ENCODE measurements around the gene CBLL1. TPM values are rescaled to one million over a fixed set of nuclear protein-coding genes. Genes with fewer than 3 reads are reported as not detected.

The CBLL1 gene
- total and polyA plus RNA-seq, 2 of the 4 experiments (the other 2 are of a cell fraction), result 15.6 to 19.0 TPM

GRCh38 chr7:107810626-107811025, 66.7 kb downstream of the CBLL1 start:
- no peak overlapping the region for H3K23ac ChIP-seq (ENCODE audit: low read depth, low read length)
- no CpG with 5 or more reads among the region's 3 CpGs for WGBS, 2 experiments (ENCODE audit: extremely low coverage in 2 of 2, insufficient read length in 1 of 2)
- intact Hi-C loops (cut with micrococcal nuclease), result no loop called here

More at GRCh38 chr7:107810626-107811025, 66.7 kb downstream of the CBLL1 start:
- Histone ChIP-seq H3K36me3 (ENCODE audit: control insufficient read depth, insufficient read depth, low read length) (no peaks in the 10 kb centered on the region), H3K4me1 (ENCODE audit: control insufficient read depth, insufficient read depth, low read length) (no peaks in the 10 kb centered on the region), H4K91ac (ENCODE audit: insufficient read depth, low read depth, low read length) (no peak overlapping the region), H3K79me1 (ENCODE audit: low read depth in 1 of 2, low read length in 2 of 2) (no peaks in the 10 kb centered on the region), H3K4ac (ENCODE audit: low read depth, low read length) (no peak overlapping the region), H3K9ac (ENCODE audit: low read depth, low read length) (no peak overlapping the region), H4K5ac (ENCODE audit: low read depth, low read length) (no peak overlapping the region), H3K14ac (replicated peaks; ENCODE audit: low read depth, low read length) (no peak overlapping the region), H2BK15ac (ENCODE audit: low read depth, low read length) (no peak overlapping the region), H3K4me2 (ENCODE audit: low read depth, low read length) (no peak overlapping the region), H3K18ac (ENCODE audit: low read depth, low read length) (no peak overlapping the region), H3K9me1 (ENCODE audit: insufficient read depth, low read length) (no peaks in the 10 kb centered on the region), H3K4me3 (ENCODE audit: insufficient read depth, low read depth, low read length) (no peak overlapping the region), H2AK5ac (ENCODE audit: low read depth, low read length) (no peak overlapping the region), H2AFZ (replicated peaks; ENCODE audit: low read length, poor library complexity) (no peak overlapping the region), H3K9me3 (ENCODE audit: control insufficient read depth, insufficient read depth, low read length) (no peaks in the 10 kb centered on the region), H2AK9ac (replicated peaks; ENCODE audit: low read depth, low read length, poor library complexity) (no peak overlapping the region), H2BK20ac (ENCODE audit: low read depth, low read length) (no peak overlapping the region), H3K27me3 (ENCODE audit: control insufficient read depth, insufficient read depth, low read length) (no peaks in the 10 kb centered on the region; the same call in none of the 2 replicates), H3K56ac (ENCODE audit: extremely low read depth, insufficient read depth, low read length) (no peak overlapping the region), H4K20me1 (ENCODE audit: insufficient read depth, low read length) (no peaks in the 10 kb centered on the region), H4K8ac (ENCODE audit: low read depth in 2 of 2, low read length in 2 of 2) (no peak overlapping the region), H2BK120ac (ENCODE audit: low read depth, low read length) (no peak overlapping the region), H3K27ac (ENCODE audit: insufficient read depth, low read length) (no peak overlapping the region), H2BK5ac (ENCODE audit: low read depth, low read length, poor library complexity, severe bottlenecking) (no peak overlapping the region)
- in situ Hi-C loops (cut with MboI; ENCODE audit: low sequenced_read_pairs), result no loop called here
- POLR2A ChIA-PET (ENCODE audit: unreplicated experiment), result no interaction called here
- no peak for DNase-seq
- dilution Hi-C loops (cut with HindIII; ENCODE audit: low sequenced_read_pairs, unreplicated experiment), result no loop called here
- CTCF ChIA-PET, result interaction anchor here (0.5 kb wide), 1 partner anchor 22 kb away, joined by 6 read pairs; no protein-coding TSS in a partner anchor
- no peak for ATAC-seq (ENCODE audit: low read depth)
- TF ChIP-seq CEBPB (IDR thresholded peaks at IDR 0.05; ENCODE audit: low read depth, low read length) (no peak), ELK1 (IDR thresholded peaks at IDR 0.05; ENCODE audit: borderline replicate concordance, low read depth, low read length) (no peak), RFX5 (IDR thresholded peaks at IDR 0.05; ENCODE audit: low read depth, low read length) (no peak), POLR2A (IDR thresholded peaks at IDR 0.05; ENCODE audit: low read depth, low read length) (no peak), MAFK (IDR thresholded peaks at IDR 0.05; ENCODE audit: low read depth, low read length) (no peak), CTCF (conservative IDR thresholded peaks at IDR 0.05; ENCODE audit: low read depth, low read length) (no peak)
- BruUV-seq (replicated peaks), result no TSS peak

Other genes with a start within 250 kb of the CBLL1 start
- gene COG5, start 180.2 kb upstream of the CBLL1 start, total RNA-seq (2012; rRNA removed), result 27.4 and 35.8 TPM in 2 replicates
- gene COG5, start 180.2 kb upstream of the CBLL1 start, polyA plus RNA-seq (2012; rRNA removed), result 15.7 and 18.5 TPM in 2 replicates
- 6.6 and 8.6 TPM in 2 replicates for gene DUS4L, start 180.2 kb upstream of the CBLL1 start, total RNA-seq (2012; rRNA removed)
- 3.3 and 4.2 TPM in 2 replicates for gene DUS4L, start 180.2 kb upstream of the CBLL1 start, polyA plus RNA-seq (2012; rRNA removed)
- 33.0 and 119 TPM in 2 replicates for gene BCAP29, start 163.9 kb upstream of the CBLL1 start, total RNA-seq (2012; rRNA removed)
- 21.1 and 35.1 TPM in 2 replicates for gene BCAP29, start 163.9 kb upstream of the CBLL1 start, polyA plus RNA-seq (2012; rRNA removed)
- gene SLC26A4, start 83.3 kb upstream of the CBLL1 start, total RNA-seq (2012; rRNA removed), result 0.56 and 1.1 TPM in 2 replicates
- gene SLC26A4, start 83.3 kb upstream of the CBLL1 start, polyA plus RNA-seq (2012; rRNA removed), result 0.09 and 0.20 TPM in 2 replicates
- gene SLC26A3, start 59.1 kb downstream of the CBLL1 start, total RNA-seq (2012; rRNA removed), result not detected in 2 replicates
- not detected in 2 replicates for gene SLC26A3, start 59.1 kb downstream of the CBLL1 start, polyA plus RNA-seq (2012; rRNA removed)
- 120 and 361 TPM in 2 replicates for gene DLD, start 147.0 kb downstream of the CBLL1 start, total RNA-seq (2012; rRNA removed)
- 86.2 and 121 TPM in 2 replicates for gene DLD, start 147.0 kb downstream of the CBLL1 start, polyA plus RNA-seq (2012; rRNA removed)

Data from IMR-90 (cell line).